Thymus (tissue), 11 donors: ENCODE results near the gene FITM2. TPM values are rescaled to one million over a fixed set of nuclear protein-coding genes. Genes with fewer than 3 reads are reported as not detected.

ENCODE experiments used
- DNase-seq, 9 donors: peaks; one replicate each; pipeline ENCODE4 v3.0.0-alpha.2; 2013; ENCODE audit warnings: low spot score in 9 of 9, low read depth in 6 of 9, missing footprints in 1 of 9
- H3K27ac ChIP-seq, 2 donors: one replicate each; pipeline ENCODE4 v1.5.1; 2013; ENCODE audit warnings: control low read depth in 1 of 2, low read depth in 1 of 2, low read length in 1 of 2, mild to moderate bottlenecking in 1 of 2, moderate library complexity in 1 of 2
- H3K27me3 ChIP-seq, 2 donors: one replicate each; pipeline ENCODE4 v1.5.1; 2013; ENCODE audit warnings: low read length in 1 of 2; ENCODE audit not compliant: control insufficient read depth in 2 of 2, insufficient read depth in 1 of 2
- H3K36me3 ChIP-seq, 2 donors: one replicate each; pipeline ENCODE4 v1.5.1; 2013; ENCODE audit warnings: low read length in 1 of 2, mild to moderate bottlenecking in 1 of 2, moderate library complexity in 1 of 2; ENCODE audit not compliant: control insufficient read depth in 2 of 2, insufficient read depth in 2 of 2
- H3K4me1 ChIP-seq, 2 donors: one replicate each; pipeline ENCODE4 v1.5.1; 2013; ENCODE audit warnings: low read length in 2 of 2; ENCODE audit not compliant: control insufficient read depth in 2 of 2, insufficient read depth in 2 of 2
- H3K4me3 ChIP-seq, 2 donors: one replicate each; pipeline ENCODE4 v1.5.1; 2013; ENCODE audit warnings: low read length in 2 of 2, control low read depth in 1 of 2, mild to moderate bottlenecking in 1 of 2
- H3K9me3 ChIP-seq, 2 donors: one replicate each; pipeline ENCODE4 v1.5.1; 2013; ENCODE audit warnings: low read length in 1 of 2, mild to moderate bottlenecking in 1 of 2; ENCODE audit not compliant: control insufficient read depth in 2 of 2, insufficient read depth in 1 of 2
- WGBS: extraction: QIAGEN DNeasy Blood & Tissue Kit; methylation state at CpG from one replicate; pipeline ENCODE4 v1.1.7; 2013; 5-methylcytosine and 5-hydroxymethylcytosine counted together
- polyA plus RNA-seq: library from polyadenylated mRNA; stranded (reverse); fragments of 200-250 nt; gene quantifications from one replicate; pipeline ENCODE4 v1.2.3, GENCODE V29; 2013
- total RNA-seq: library from RNA; stranded (reverse); fragments of 120-200 nt; gene quantifications from one replicate; pipeline ENCODE4 v1.2.4, GENCODE V29; 2013
- donor health status: healthy.

Gene FITM2
- total and polyA plus RNA-seq, 2 donors: 1.7 to 2.6 TPM

DNA sequence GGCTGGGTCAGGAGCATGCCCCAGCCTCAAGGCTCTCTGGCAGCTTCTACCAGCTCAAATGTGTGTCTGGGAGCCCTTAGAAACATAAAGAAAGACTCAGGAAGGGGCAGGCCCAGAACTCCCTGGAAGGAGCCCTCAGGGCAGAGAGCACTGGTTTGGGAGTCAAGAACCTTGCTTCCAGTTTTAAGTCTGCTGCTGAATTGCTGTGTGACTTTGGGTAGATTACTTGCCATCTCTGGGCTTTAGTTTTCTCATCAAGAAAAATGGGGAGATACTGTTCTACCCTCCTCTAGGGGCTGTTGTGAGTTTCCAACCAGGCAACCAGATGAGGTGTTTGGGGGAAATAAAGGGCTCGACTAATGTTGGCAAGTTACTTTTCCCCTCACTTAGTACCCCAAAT lies 55.1 kb downstream of the FITM2 start:
- H3K4me1 ChIP-seq: no peaks in the 10 kb centered on the region
- 95% methylated on average over 1 of the region's 1 CpG for WGBS
- H3K27ac ChIP-seq: no peak overlapping the region
- no peak for DNase-seq
- no peaks in the 10 kb centered on the region for H3K9me3 ChIP-seq
- H3K36me3 ChIP-seq: no peaks in the 10 kb centered on the region
- no peak overlapping the region for H3K4me3 ChIP-seq
- H3K27me3 ChIP-seq: peaks cover 0 to 1% of the 10 kb centered on the region in 2 donors

DNA sequence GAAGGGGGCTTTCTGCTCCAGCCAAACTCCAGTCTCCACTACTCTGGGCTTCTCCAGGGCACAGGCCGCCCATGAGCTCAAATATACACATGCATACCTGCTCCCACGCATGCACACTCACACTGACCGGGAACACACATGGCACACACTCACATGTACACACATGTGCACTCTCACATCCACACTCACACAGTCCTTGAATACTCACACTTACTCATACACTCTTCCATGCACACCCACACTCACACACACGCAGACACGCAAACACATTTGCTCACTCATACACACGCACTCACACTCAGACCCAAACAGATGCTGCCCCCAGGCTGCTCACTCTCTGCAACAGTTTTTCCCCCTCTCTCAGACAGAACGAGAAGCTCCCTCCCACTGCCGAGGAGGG lies 56.9 kb downstream of the FITM2 start:
- no peak overlapping the region for H3K4me3 ChIP-seq
- H3K4me1 ChIP-seq: no peaks in the 10 kb centered on the region
- peaks cover 0 to 4% of the 10 kb centered on the region in 2 donors for H3K27me3 ChIP-seq
- H3K27ac ChIP-seq: no peak overlapping the region
- no peaks in the 10 kb centered on the region for H3K9me3 ChIP-seq
- no peak for DNase-seq
- no peaks in the 10 kb centered on the region for H3K36me3 ChIP-seq
- WGBS: 92% methylated on average over 8 of the region's 8 CpGs

DNA sequence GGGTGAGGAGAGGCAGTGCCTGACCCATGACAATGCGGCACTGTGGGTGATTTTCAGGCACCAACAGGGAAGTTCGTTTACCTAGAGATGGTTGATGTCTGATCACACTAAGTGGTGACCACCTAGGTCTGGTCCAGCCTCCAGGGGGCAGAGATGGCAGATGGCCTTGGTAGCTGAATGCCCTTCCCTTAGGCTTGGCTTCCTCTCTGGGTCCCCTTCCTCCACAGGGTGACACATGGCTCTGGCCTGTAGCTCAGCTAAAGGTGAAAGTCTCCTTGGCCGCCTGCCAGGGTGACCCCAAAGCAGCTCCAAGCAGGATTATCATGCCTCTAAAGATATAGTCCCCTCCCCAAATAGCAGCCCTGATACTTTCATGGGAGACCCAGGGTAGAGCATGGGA lies 57.5 kb downstream of the FITM2 start:
- Histone ChIP-seq H3K9me3 (no peaks in the 10 kb centered on the region), H3K36me3 (no peaks in the 10 kb centered on the region), H3K27ac (no peak overlapping the region), H3K27me3 (peaks cover 0 to 6% of the 10 kb centered on the region in 2 donors), H3K4me3 (no peak overlapping the region), H3K4me1 (no peaks in the 10 kb centered on the region)
- no peak for DNase-seq
- WGBS: 96% methylated on average over 3 of the region's 3 CpGs

Other genes starting within 250 kb of the FITM2 start
- gene JPH2, start 124.0 kb downstream of the FITM2 start, total RNA-seq: 0.14 TPM
- gene JPH2, start 124.0 kb downstream of the FITM2 start, polyA plus RNA-seq: 2.0 TPM
- gene OSER1, start 100.4 kb downstream of the FITM2 start, total RNA-seq: 28.4 TPM
- gene OSER1, start 100.4 kb downstream of the FITM2 start, polyA plus RNA-seq: 56.7 TPM
- gene GDAP1L1, start 63.9 kb downstream of the FITM2 start, total RNA-seq: under 0.01 TPM
- gene GDAP1L1, start 63.9 kb downstream of the FITM2 start, polyA plus RNA-seq: 0.09 TPM
- gene R3HDML, start 25.8 kb upstream of the FITM2 start, total RNA-seq: not detected
- gene R3HDML, start 25.8 kb upstream of the FITM2 start, polyA plus RNA-seq: 0.05 TPM
- gene HNF4A, start 44.5 kb upstream of the FITM2 start, total RNA-seq: 0.05 TPM
- gene HNF4A, start 44.5 kb upstream of the FITM2 start, polyA plus RNA-seq: 0.16 TPM
- 4.1 TPM for gene TTPAL, start 164.7 kb upstream of the FITM2 start, total RNA-seq
- 8.7 TPM for gene TTPAL, start 164.7 kb upstream of the FITM2 start, polyA plus RNA-seq
- gene SERINC3, start 210.9 kb upstream of the FITM2 start, total RNA-seq: 34.8 TPM
- gene SERINC3, start 210.9 kb upstream of the FITM2 start, polyA plus RNA-seq: 51.2 TPM